GM12878 (cell line): ENCODE measurements around the gene C6orf52. TPM values are rescaled to one million over a fixed set of nuclear protein-coding genes. Genes with fewer than 3 reads are reported as not detected.

Source experiments
- ATF2 ChIP-seq: IDR thresholded peaks from 2 replicates; pipeline ENCODE4 v1.6.1; 2012; ENCODE audit warnings: low read length, inconsistent platforms
- CBFB ChIP-seq: IDR thresholded peaks from 2 replicates; pipeline ENCODE4 v1.6.1; 2016; ENCODE audit warnings: antibody characterized with exemption, low read depth
- CREB1 ChIP-seq: IDR thresholded peaks from 2 replicates; pipeline ENCODE4 v1.6.1; 2012; ENCODE audit warnings: low read depth, mild to moderate bottlenecking, inconsistent platforms
- DPF2 ChIP-seq: fragments of 450-650 bp; IDR thresholded peaks from 2 replicates; pipeline ENCODE4 v1.6.1; 2017; ENCODE audit warnings: mild to moderate bottlenecking
- EED ChIP-seq: sonication (generic); IDR thresholded peaks from 2 replicates; pipeline ENCODE4 v1.6.1; 2016; ENCODE audit warnings: antibody characterized with exemption, low read depth
- ELK1 ChIP-seq: IDR thresholded peaks from 2 replicates; pipeline ENCODE4 v1.6.1; 2012; ENCODE audit warnings: low read depth, low read length, improper control_type of control experiment
- EP300 ChIP-seq, 2 experiments: fragments of 150-350 bp in 1 of 2; IDR thresholded peaks; 2 replicates each; pipeline ENCODE4 v1.6.1; 2011 to 2012; ENCODE audit warnings: low read depth in 2 of 2, low read length in 2 of 2, borderline replicate concordance in 1 of 2, improper control_type of control experiment in 1 of 2, inconsistent platforms in 1 of 2; ENCODE audit not compliant: control insufficient read depth in 1 of 2
- EZH2 ChIP-seq: IDR thresholded peaks from 2 replicates; pipeline ENCODE4 v1.6.1; 2012; ENCODE audit warnings: low read depth, mild to moderate bottlenecking, control low read depth, inconsistent platforms, low read length, borderline replicate concordance; ENCODE audit not compliant: control insufficient read depth
- HCFC1 ChIP-seq: fragments of 150-350 bp; IDR thresholded peaks from 2 replicates; pipeline ENCODE4 v1.6.1; 2014; ENCODE audit warnings: low read length
- IKZF2 ChIP-seq, 2 experiments: fragments of 450-650 bp; IDR thresholded peaks; 2 replicates each; pipeline ENCODE4 v1.6.1; 2017; ENCODE audit warnings: mild to moderate bottlenecking in 2 of 2, moderate library complexity in 2 of 2
- MXI1 ChIP-seq: fragments of 150-350 bp; IDR thresholded peaks from 2 replicates; pipeline ENCODE4 v1.6.1; 2011; ENCODE audit warnings: low read depth, mild to moderate bottlenecking, inconsistent platforms, low read length, improper control_type of control experiment
- NFIC ChIP-seq: IDR thresholded peaks from 2 replicates; pipeline ENCODE4 v1.6.1; 2012; ENCODE audit warnings: low read depth, mild to moderate bottlenecking, inconsistent platforms, low read length, moderate library complexity
- NFYA ChIP-seq: IDR thresholded peaks from 2 replicates; pipeline ENCODE4 v1.6.1; 2011; ENCODE audit warnings: low read depth, mild to moderate bottlenecking, low read length, improper control_type of control experiment, borderline replicate concordance
- PAX8 ChIP-seq: fragments of 450-650 bp; IDR thresholded peaks from 2 replicates; pipeline ENCODE4 v1.6.1; 2017; ENCODE audit warnings: mild to moderate bottlenecking, moderate library complexity
- RB1 ChIP-seq: fragments of 450-650 bp; formaldehyde crosslinking; IDR thresholded peaks from 2 replicates; pipeline ENCODE4 v1.6.1; 2017; ENCODE audit warnings: mild to moderate bottlenecking, borderline replicate concordance
- RCOR1 ChIP-seq: conservative IDR thresholded peaks from 2 replicates; pipeline ENCODE4 v1.6.1; 2012; ENCODE audit warnings: low read depth, low read length, improper control_type of control experiment
- SMARCA5 ChIP-seq: fragments of 450-650 bp; IDR thresholded peaks from 2 replicates; pipeline ENCODE4 v1.6.1; 2017; ENCODE audit warnings: mild to moderate bottlenecking
- USF2 ChIP-seq: IDR thresholded peaks from 2 replicates; pipeline ENCODE4 v1.6.1; 2011; ENCODE audit warnings: low read depth, low read length, improper control_type of control experiment, borderline replicate concordance
- ZBTB11 ChIP-seq: fragments of 450-650 bp; formaldehyde crosslinking; IDR thresholded peaks from 2 replicates; pipeline ENCODE4 v1.5.0; 2022; ENCODE audit warnings: mild to moderate bottlenecking, missing genetic modification characterization
- ZBTB4 ChIP-seq: fragments of 450-650 bp; formaldehyde crosslinking; IDR thresholded peaks from 2 replicates; pipeline ENCODE4 v1.4.0; 2022; ENCODE audit warnings: mild to moderate bottlenecking, moderate library complexity
- polyA plus RNA-seq, 11 experiments: library from polyadenylated mRNA; depleted of rRNA in 4 of 11; unstranded in 6 of 11; stranded (reverse) in 5 of 11; fragments of >200 nt; fragmentation: Nextera tagmentation in 4 of 11; fragmentation: Illumina TruSeq in 1 of 11; extraction: Ambion mirVana in 4 of 11; extraction: Trizol in 1 of 11; gene quantifications; 1 replicate in 1 of 11; 2 replicates in 10 of 11; pipeline versions ENCODE4 v1.2.1 to v1.2.3, GENCODE V29; 2011 to 2016; ENCODE audit warnings: inconsistent platforms in 2 of 11, missing spikeins in 2 of 11, low read depth in 1 of 11
- total RNA-seq, 4 experiments: library from RNA; depleted of rRNA in 3 of 4; stranded (reverse); fragments of >200 nt in 3 of 4; fragmentation: Illumina TruSeq in 1 of 4; extraction: Trizol in 1 of 4; gene quantifications; 2 replicates each; pipeline versions ENCODE4 v1.2.1 to v1.2.3, GENCODE V29; 2013 to 2021

C6orf52 gene
- total and polyA plus RNA-seq, 10 of the 15 experiments (the other 5 are each of a cell fraction or from before 2014, with no cell fraction given), result 2.7 to 15.1 (median 4.9) TPM

GRCh38 chr6:10722820-10723566, 28.6 kb upstream of the C6orf52 start, which contains the start of gene TMEM14C (continued):
- no peak for TF ChIP-seq ZBTB11 (CRISPR knock-in tag)
- peak; percentile 15; the same call in 1 of the 2 replicates for TF ChIP-seq RB1
- TF ChIP-seq DPF2, result peak; percentile 72
- TF ChIP-seq ZBTB4, result no peak
- no peak for TF ChIP-seq SMARCA5
- peak; percentile 7 to 36; a peak in 1 of 4 replicates for TF ChIP-seq EP300 (IDR thresholded peaks at IDR 0.05; ENCODE audit: borderline replicate concordance in 1 of 2, control insufficient read depth in 1 of 2, low read depth in 2 of 2, low read length in 2 of 2)
- TF ChIP-seq CREB1, result no peak
- peak; percentile 85 to 89 for TF ChIP-seq IKZF2 (IDR thresholded peaks at IDR 0.05)
- TF ChIP-seq EZH2, result no peak
- TF ChIP-seq ELK1, result peak; percentile 40; the same call in 1 of the 2 replicates
- no peak for TF ChIP-seq PAX8
- TF ChIP-seq RCOR1, result no peak
- peak; percentile 39; the same call in 1 of the 2 replicates for TF ChIP-seq CBFB
- TF ChIP-seq ATF2, result no peak
- TF ChIP-seq USF2, result peak; percentile 60; the same call in 1 of the 2 replicates
- peak; percentile 66 for TF ChIP-seq EED
- TF ChIP-seq NFYA, result no peak
- peak; percentile 42; the same call in 1 of the 2 replicates for TF ChIP-seq HCFC1
- TF ChIP-seq NFIC, result no peak
- TF ChIP-seq MXI1, result peak; percentile 74
